Activated T-cell treated with anti-CD3 and anti-CD28 coated beads for 48 hours (primary cell): ENCODE results near the gene OR5T2.
"Not testable (repeated sequence)": the region's sequence is repeated elsewhere in the genome, so short reads cannot be mapped to it uniquely, and the experiment has no call there.

Experiments used
- DNase-seq: peaks from one replicate; pipeline ENCODE4 v3.0.0-alpha.2; 2020; ENCODE audit warnings: low read depth

OR5T2 gene

DNA sequence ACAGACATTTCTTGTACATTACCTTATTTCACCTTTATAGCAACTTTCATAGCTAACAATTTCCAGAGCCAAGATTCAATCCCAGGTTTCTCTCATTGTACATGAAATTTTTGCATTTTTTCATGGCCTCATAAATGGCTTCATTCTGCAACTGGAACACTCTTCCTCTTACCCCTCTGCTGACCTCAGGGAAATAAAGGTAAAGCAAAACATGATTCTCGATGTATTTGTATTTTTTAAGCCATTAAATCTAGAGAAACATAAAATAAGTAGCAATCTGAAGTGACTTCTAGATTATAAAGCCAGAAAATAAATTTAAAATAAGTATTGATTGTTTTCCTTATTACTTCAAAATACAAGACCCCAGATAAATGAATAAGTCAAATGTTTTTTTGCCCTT lies at the start of gene OR5T2:
OR5T2 (minus strand) TSS at position 101 of the 400 bp plus-strand sequence. CDS start 1,193 bp downstream, outside the sequence.
- DNase-seq, result no peak

DNA sequence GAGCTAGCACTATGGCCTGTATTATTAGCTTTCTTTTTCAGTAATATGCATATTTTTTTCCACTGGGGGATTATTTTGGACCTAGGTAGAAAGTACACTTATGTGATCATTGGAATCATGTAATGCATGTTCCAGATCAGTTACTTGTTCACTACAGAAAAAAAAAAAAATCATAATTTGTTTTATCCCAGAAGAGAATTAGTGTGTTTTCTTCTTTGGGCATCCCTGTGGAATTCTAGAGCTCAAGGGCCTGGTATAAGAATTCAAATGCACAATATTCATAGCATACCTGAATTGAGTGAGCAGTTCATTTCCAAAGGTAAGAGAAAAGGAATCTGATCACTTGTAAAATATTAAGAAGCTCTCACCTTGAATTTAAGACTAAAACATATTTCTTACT lies 39.8 kb upstream of the OR5T2 start, which contains the start of gene OR5T1:
OR5T1 (plus strand) TSS at position 301 of the 400 bp plus-strand sequence. CDS start 1,485 bp downstream, outside the sequence.
- no peak for DNase-seq

DNA sequence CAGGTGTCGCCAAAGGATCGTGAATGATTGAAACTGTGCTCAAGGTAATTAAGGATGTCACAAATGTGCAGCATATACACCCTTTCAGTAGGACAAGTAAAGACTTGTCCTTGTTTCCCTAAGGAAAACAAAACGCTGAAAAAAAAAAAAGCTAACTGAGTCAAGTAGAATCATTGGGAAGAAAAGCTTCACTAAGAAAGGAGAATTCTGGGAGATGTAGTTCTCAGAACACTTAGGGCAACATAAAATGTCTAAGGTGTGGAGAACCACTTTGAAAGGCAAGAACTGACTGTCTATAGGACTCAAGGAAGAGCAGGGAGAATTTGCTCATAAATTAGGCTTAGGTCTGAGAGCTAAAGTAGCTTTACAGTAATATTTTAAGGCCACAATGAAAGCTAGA lies 37.0 kb upstream of the OR5T2 start:
- no peak for DNase-seq

DNA sequence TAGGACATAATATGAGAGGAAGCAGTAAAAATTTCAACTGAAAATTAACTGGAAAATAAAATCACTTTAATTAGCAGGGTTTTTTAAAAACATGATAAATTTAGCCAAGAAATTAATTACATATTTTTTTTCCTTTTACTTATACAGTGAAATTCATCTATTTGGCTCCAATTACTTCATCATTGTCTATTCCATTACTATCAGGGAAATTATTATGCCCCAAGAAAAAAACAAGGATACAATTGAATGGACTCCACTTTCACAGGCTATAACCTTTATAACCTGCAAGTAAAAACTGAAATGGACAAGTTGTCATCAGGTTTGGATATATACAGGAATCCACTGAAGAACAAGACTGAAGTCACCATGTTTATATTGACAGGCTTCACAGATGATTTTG lies 17.9 kb upstream of the OR5T2 start, which contains the start of gene OR5T3:
OR5T3 (plus strand) TSS at position 301 of the 400 bp plus-strand sequence; CDS start at position 301, 0 bp downstream.
- no peak for DNase-seq

DNA sequence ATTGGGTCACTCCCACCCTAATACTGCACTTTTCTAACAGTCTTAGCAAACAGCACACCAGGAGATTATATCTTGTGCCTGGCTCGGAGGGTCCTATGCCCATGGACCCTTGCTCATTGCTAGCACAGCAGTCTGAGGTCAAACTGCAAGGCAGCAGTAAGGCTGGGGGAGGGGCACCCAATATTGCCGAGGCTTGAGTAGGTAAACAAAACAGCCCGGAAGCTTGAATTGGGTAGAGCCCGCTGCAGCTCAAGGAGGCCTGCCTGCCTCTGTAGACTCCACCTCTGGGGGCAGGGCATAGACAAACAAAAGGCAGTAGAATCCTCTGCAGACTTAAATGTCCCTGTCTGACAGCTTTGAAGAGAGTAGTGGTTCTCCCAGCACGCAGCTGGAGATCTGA lies 14.3 kb downstream of the OR5T2 start:
- not testable (repeated sequence) for DNase-seq

DNA sequence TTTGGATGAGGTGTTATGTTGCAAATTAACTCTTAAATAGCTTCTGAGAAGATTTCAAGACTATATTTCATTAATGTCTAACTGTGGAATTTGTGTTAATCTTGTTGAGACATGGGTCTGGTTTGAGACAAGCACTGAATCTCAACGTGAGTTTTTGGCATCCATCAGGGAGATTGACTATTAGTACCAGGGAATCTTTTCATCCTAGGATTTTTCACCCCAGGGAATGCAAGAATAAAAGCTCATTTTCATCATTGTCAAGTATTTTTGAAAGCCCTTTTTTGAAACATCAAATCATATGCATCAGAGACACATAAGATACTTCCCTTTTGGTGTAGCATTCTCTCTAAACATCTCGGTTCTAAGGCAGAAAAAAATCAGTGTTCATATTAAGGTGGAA lies 19.5 kb downstream of the OR5T2 start:
- DNase-seq, result no peak

DNA sequence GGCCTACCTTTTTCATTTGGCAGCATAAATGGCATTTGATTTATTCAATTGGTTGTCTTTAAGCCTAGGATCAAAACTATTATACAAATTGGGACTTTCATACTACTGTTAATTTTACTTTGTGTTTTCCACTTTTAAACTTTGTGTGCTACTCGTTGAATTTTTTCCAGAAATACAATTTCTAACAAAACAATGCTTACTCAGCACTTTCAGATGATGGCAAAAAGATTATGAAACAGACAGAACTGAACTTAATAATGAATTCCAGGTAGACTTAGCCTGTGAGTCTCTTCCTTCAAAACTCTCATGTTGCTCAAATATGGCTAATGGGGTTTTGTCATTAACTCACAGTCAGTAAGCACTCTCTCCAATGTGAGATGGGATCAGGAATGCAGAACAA lies 26.3 kb downstream of the OR5T2 start:
- DNase-seq, result no peak

DNA sequence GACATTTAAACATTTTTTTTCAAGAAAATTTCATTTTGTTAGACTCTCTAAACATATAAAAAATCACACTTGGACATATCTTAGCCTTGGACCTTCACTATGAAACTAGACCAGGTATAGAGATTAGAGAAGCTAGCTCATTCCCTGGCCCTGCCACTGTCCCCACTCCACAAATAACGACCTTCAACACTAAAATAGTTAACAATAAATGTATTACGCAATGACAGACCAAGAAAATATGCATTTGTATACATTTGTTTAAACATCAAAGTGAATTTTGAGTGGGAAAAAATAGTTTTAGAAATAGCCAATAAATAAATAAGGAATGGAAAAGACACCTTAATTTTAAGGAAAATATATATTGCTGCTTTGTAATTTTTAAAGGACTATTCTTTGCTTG lies 36.7 kb downstream of the OR5T2 start:
- no peak for DNase-seq

DNA sequence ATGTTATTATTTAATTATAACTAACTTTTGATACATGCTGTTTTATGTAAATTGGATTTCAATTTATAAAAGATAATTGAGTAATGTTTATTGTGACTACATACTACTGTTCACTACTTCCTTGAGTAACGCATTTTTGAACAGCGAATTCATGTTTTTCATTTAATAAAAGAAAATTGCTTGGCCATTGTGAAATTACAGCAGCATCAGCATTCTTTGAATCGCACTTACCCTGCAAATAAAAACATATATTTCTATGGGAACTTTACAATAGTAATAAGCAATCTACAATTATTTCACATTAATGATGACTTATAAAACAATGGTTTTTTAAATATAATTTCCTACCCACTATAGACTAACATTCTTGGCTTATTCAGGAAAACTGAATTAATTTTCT lies 37.4 kb downstream of the OR5T2 start:
- DNase-seq, result no peak

DNA sequence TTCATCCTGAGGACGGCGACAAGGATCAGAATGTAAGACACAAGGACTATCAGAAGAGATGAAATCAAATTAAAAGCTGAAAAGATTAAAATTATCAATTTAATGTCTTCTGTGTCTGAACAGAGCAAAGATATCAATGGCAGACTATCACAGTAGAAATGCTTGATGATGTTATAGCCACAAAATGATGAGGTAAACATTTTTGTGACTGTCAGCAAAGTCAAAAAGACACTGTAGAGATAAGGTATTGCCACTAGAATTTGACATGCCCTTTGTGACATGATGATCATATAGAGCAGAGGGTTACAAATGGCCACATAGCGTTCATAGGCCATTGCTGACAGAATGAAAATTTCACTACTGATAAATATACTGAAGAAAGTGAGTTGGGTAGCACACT lies 45.5 kb downstream of the OR5T2 start:
- no peak for DNase-seq

DNA sequence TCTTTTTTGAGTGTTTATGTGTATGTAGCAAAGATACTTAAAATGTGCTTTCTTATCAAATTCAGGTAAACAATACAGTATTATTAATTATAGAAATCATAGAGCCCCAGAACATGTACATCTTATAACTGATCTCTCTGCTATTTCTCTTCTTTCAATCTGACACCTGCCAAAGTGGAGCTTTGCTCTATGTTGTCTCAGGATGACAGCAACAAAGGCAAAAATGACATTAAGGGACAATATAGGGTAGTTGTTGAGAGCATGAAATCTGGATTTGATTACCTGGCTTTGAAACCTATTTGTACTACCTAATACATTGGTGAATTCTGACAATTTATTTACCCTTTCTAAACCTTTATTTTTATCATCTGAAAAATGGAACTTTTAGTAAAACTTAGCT lies 50.6 kb downstream of the OR5T2 start:
- no peak for DNase-seq
